Chondrocyte (in vitro differentiated cells): ENCODE results near the gene FOXK1. TPM values are rescaled to one million over a fixed set of nuclear protein-coding genes. Genes with fewer than 3 reads are reported as not detected.

Experiments
- DNase-seq: peaks from one replicate; pipeline ENCODE4 v3.0.0; 2021; ENCODE audit warnings: mixed read lengths, low spot score
- H3K27ac Mint-ChIP-seq: one replicate; pipeline ENCODE4 v1.8.0; 2021; ENCODE audit warnings: mild to moderate bottlenecking, moderate library complexity, mixed read lengths; ENCODE audit not compliant: unreplicated experiment
- H3K27me3 Mint-ChIP-seq: 2 replicates; pipeline ENCODE4 v1.8.0; 2021; ENCODE audit warnings: low read depth, mixed read lengths
- H3K36me3 Mint-ChIP-seq: 2 replicates; pipeline ENCODE4 v1.8.0; 2021; ENCODE audit warnings: low read depth, mixed read lengths
- H3K4me1 Mint-ChIP-seq: 2 replicates; pipeline ENCODE4 v1.8.0; 2021; ENCODE audit warnings: low read depth, mild to moderate bottlenecking, mixed read lengths
- H3K4me3 Mint-ChIP-seq: one replicate; pipeline ENCODE4 v1.8.0; 2021; ENCODE audit warnings: mild to moderate bottlenecking, moderate library complexity, mixed read lengths; ENCODE audit not compliant: unreplicated experiment
- H3K9me3 Mint-ChIP-seq: 2 replicates; pipeline ENCODE4 v1.8.0; 2021; ENCODE audit warnings: low read depth, mixed read lengths
- total RNA-seq: library from RNA; stranded (reverse); gene quantifications from 3 replicates; pipeline ENCODE4 v1.2.1, GENCODE V29; 2021
- TF ChIP-seq, protein P1 (sequence below): fragments of 200-600 bp; sonication (generic); IDR thresholded peaks from 2 replicates; pipeline ENCODE4 v1.5.0; 2021; ENCODE audit warnings: antibody characterized with exemption, mild to moderate bottlenecking, moderate library complexity

The FOXK1 gene
- total RNA-seq, 1 donor from 2014 or later, result 77.9 TPM

DNA sequence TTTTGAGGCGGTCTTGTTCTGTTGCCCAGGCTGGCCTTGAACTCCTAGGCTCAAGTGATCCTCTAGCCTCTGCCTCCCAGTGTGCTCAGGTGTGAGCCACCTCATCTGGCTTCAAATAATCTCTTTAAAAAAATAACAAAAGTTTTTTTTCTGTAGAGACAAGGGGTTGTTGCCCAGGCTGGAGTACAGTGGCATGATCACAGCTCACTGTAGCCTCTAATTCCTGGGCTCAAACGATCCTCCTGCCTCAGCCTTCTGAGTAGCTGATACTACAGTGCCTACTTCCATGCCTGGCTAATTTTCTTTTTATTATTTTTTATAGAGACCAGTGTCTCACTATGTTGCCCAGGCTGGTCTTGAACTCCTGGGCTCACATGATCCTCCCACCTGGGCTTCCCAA, 11.7 kb downstream of the FOXK1 start:
- DNase-seq, result no peak
- H3K9me3 Mint-ChIP-seq, result no peaks in the 10 kb centered on the region
- H3K4me1 Mint-ChIP-seq, result peaks cover 58% of the 10 kb centered on the region
- no peak overlapping the region for H3K4me3 Mint-ChIP-seq
- TF ChIP-seq, protein P1, sequence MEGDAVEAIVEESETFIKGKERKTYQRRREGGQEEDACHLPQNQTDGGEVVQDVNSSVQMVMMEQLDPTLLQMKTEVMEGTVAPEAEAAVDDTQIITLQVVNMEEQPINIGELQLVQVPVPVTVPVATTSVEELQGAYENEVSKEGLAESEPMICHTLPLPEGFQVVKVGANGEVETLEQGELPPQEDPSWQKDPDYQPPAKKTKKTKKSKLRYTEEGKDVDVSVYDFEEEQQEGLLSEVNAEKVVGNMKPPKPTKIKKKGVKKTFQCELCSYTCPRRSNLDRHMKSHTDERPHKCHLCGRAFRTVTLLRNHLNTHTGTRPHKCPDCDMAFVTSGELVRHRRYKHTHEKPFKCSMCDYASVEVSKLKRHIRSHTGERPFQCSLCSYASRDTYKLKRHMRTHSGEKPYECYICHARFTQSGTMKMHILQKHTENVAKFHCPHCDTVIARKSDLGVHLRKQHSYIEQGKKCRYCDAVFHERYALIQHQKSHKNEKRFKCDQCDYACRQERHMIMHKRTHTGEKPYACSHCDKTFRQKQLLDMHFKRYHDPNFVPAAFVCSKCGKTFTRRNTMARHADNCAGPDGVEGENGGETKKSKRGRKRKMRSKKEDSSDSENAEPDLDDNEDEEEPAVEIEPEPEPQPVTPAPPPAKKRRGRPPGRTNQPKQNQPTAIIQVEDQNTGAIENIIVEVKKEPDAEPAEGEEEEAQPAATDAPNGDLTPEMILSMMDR, result no peak
- H3K36me3 Mint-ChIP-seq, result no peaks in the 10 kb centered on the region
- peak overlapping the region; percentile 66 for H3K27ac Mint-ChIP-seq
- H3K27me3 Mint-ChIP-seq, result no peaks in the 10 kb centered on the region

DNA sequence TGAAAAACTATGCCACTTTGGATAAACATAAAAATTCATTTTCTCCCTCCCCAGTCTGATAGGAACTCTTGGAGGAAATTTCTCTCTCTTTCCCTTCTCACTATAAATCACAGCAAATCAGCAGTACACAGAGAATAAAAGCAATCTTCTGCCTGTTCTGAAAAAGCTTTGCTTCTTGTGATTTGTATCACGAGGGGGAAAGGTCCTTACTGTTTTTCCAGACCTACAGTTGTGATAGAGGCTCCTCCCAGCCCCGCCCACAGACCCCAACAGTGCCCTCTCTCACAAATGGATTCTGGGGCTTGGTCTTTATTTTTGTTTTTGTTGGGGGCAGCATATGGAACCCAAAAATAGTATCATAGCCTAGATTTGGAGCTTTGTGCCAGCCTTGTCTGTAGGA, 12.2 kb downstream of the FOXK1 start:
- Mint-ChIP-seq H3K9me3 (no peaks in the 10 kb centered on the region), H3K27me3 (no peaks in the 10 kb centered on the region), H3K36me3 (no peaks in the 10 kb centered on the region), H3K4me1 (peaks cover 54% of the 10 kb centered on the region), H3K4me3 (no peak overlapping the region), H3K27ac (peak overlapping the region; percentile 84)
- no peak for DNase-seq
- TF ChIP-seq, protein P1, result no peak

DNA sequence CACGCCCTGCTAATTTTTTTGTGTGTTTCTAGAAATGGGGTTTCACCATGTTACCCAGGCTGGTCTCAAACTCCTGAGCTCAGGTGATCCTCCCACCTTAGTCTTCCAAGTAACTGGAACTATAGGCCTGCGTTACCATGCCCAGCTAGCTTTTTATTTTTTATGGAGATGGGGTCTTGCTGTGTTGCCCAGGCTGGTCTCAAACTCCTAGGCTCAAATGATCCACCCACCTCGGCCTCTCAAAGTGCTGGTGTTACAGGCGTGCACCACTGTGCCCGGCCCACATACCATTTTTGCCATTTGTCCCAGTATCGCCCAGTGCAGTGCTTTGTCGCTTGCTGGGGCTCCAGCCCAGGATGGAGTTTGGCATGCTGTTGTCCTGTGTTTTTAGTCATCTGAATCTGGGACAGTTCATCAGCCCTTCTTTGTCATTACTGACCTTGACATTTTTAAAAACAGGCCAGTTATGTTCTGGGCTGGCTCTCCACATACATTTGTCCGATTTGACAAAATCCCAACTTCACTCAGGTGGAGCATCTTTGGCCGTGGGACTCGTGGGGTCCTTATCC, 16.7 kb downstream of the FOXK1 start:
- TF ChIP-seq, protein P1, result no peak
- H3K27me3 Mint-ChIP-seq, result no peaks in the 10 kb centered on the region
- H3K4me1 Mint-ChIP-seq, result peaks cover 59% of the 10 kb centered on the region
- no peak overlapping the region for H3K4me3 Mint-ChIP-seq
- H3K9me3 Mint-ChIP-seq, result no peaks in the 10 kb centered on the region
- no peak for DNase-seq
- peak overlapping the region; percentile 17 for H3K27ac Mint-ChIP-seq
- no peaks in the 10 kb centered on the region for H3K36me3 Mint-ChIP-seq

DNA sequence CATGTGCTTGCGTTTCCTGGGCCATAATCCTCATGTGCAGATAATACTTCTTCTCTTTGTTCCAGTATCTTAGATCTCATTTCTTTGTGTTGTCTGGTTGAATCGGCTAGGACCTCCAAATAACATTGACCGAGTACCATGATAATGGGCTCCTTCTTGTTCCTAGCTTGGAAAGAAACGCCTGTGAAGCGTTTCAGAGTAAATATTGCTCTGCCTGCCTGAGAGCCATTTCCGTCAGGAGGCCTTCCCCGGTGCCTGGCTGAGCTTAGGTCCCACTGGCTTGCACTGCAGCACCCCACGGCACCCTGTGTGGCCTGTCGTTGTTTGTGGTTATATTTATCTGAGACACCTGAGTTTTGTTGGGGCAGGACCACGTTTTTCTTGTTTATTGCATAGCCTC, 17.7 kb downstream of the FOXK1 start:
- Mint-ChIP-seq H3K4me1 (peaks cover 60% of the 10 kb centered on the region), H3K9me3 (no peaks in the 10 kb centered on the region), H3K4me3 (no peak overlapping the region), H3K36me3 (no peaks in the 10 kb centered on the region), H3K27me3 (no peaks in the 10 kb centered on the region), H3K27ac (peak overlapping the region; percentile 57)
- no peak for DNase-seq
- TF ChIP-seq, protein P1, result no peak

DNA sequence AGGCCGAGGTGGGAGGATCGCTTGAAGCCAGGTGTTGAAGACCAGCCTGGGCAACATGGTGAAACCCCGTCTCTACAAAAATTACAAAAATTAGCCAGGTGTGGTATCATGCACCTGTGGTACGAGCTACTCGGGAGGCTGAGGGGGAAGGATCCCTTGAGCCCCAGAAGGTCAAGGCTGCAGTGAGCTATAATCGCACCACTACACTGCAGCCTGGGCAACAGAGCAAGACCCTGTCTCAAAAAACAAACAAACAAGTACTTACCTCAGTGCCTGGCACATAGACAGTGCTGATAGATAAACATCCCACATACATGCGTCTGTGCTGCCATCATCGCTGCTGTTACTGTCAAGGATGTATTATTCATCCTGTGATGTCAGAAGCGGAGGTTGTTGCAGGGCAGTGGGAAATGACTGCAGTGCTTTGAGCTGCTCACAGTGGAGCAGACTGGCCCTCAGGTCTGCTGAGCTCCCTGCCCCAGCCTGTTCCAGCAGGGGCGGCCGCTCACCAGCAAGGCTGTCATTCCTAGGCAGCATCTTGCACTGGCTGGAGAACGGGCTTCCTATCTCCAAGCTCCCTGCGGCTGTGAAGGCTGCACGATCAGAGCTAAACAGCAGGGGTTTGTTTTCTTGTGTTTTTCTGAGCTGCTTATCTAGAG, 18.6 kb downstream of the FOXK1 start:
- TF ChIP-seq, protein P1, result no peak
- H3K27ac Mint-ChIP-seq, result peak overlapping the region; percentile 91
- H3K4me3 Mint-ChIP-seq, result peak overlapping the region; percentile 40
- no peaks in the 10 kb centered on the region for H3K36me3 Mint-ChIP-seq
- no peaks in the 10 kb centered on the region for H3K27me3 Mint-ChIP-seq
- DNase-seq, result no peak
- H3K9me3 Mint-ChIP-seq, result no peaks in the 10 kb centered on the region
- peaks cover 61% of the 10 kb centered on the region for H3K4me1 Mint-ChIP-seq
